Adrenal gland (tissue), 12 donors: Measurements from ENCODE around the gene FXR2. TPM values are rescaled to one million over a fixed set of nuclear protein-coding genes. Genes with fewer than 3 reads are reported as not detected.
A peak's percentile ranks its signal among the peaks of the same experiment; 100 is the strongest.
"Not testable (repeated sequence)": the region's sequence is repeated elsewhere in the genome, so short reads cannot be mapped to it uniquely, and the experiment has no call there.

Experiments used
- DNase-seq, 7 donors: peaks; one replicate each; pipeline ENCODE4 v3.0.0-alpha.2; 2019 to 2020
- H3K27ac ChIP-seq, 5 donors: fragments of 200-600 bp; sonication (generic) in 4 of 5; 1 replicate in 3 of 5; 2 replicates in 2 of 5; pipeline versions ENCODE4 v1.5.1 to v1.8.0; 2016 to 2020; ENCODE audit warnings: mild to moderate bottlenecking in 1 of 5
- H3K27me3 ChIP-seq: fragments of 200-600 bp; 2 replicates; pipeline ENCODE4 v1.8.0; 2021
- H3K36me3 ChIP-seq, 2 donors: fragments of 200-600 bp; replicated peaks in 1 of 2; 1 replicate in 1 of 2; 2 replicates in 1 of 2; pipeline versions ENCODE4 v1.5.1 to v1.8.0; 2018 to 2022
- H3K4me1 ChIP-seq, 2 donors: fragments of 200-600 bp; replicated peaks in 1 of 2; 1 replicate in 1 of 2; 2 replicates in 1 of 2; pipeline versions ENCODE4 v1.5.1 to v1.8.0; 2018 to 2021
- H3K4me3 ChIP-seq, 4 donors: fragments of 200-600 bp; sonication (generic) in 3 of 4; one replicate each; pipeline ENCODE4 v1.5.1; 2016 to 2018
- H3K9me3 ChIP-seq, 3 donors: fragments of 200-600 bp; sonication (generic) in 1 of 3; replicated peaks in 1 of 3; 1 replicate in 2 of 3; 2 replicates in 1 of 3; pipeline versions ENCODE4 v1.5.1 to v1.8.0; 2016 to 2021
- POLR2A ChIP-seq, 2 donors: fragments of 450-650 bp; IDR thresholded peaks; one replicate each; pipeline ENCODE4 v1.6.1; 2017; ENCODE audit warnings: antibody characterized with exemption in 2 of 2, mild to moderate bottlenecking in 2 of 2, moderate library complexity in 1 of 2
- WGBS, 4 donors: extraction: QIAGEN DNeasy Blood & Tissue Kit in 2 of 4; methylation state at CpG; one replicate each; pipeline versions ENCODE4 v1.1.5 to v1.1.7; 2013 to 2017; 5-methylcytosine and 5-hydroxymethylcytosine counted together
- intact Hi-C, 2 donors: fragments of 100-400 bp; cut with DNase I; formaldehyde crosslinking; loops; one replicate each; pipeline versions ENCODE4 v1.14.1 to v1.15.0; 2022 to 2023
- polyA plus RNA-seq, 3 donors: library from polyadenylated mRNA; stranded (reverse); fragments of 200-250 nt in 2 of 3; fragments of 350-450 nt in 1 of 3; fragmentation: Illumina TruSeq in 1 of 3; extraction: RNeasy Lipid Tissue Mini Kit (QIAGEN cat#74804) in 1 of 3; gene quantifications; one replicate each; pipeline ENCODE4 v1.2.3, GENCODE V29; 2013 to 2014
- total RNA-seq, 9 donors: library from RNA; depleted of rRNA in 4 of 9; stranded (reverse); fragments of >200 nt in 4 of 9; fragments of 120-200 nt in 1 of 9; fragmentation: NEBNext Ultra II Directional in 1 of 9; extraction: Animal tissue kit (Norgen Biotek cat#: 25700) in 1 of 9; gene quantifications; one replicate each; pipeline versions ENCODE4 v1.1.0 to v1.2.4, GENCODE V29; 2013 to 2023
- TF ChIP-seq, protein P1 (sequence below), 6 experiments: fragments of 450-650 bp in 4 of 6; fragments of 200-600 bp in 2 of 6; sonication (generic) in 1 of 6; IDR thresholded peaks; 1 replicate in 5 of 6; 2 replicates in 1 of 6; pipeline versions ENCODE4 v1.5.1 to v1.8.0; 2016 to 2021; ENCODE audit warnings: antibody characterized with exemption in 6 of 6, mild to moderate bottlenecking in 2 of 6, moderate library complexity in 1 of 6
- donor health status: healthy with polysubstance abuse.
- donor health status: Bipolar disorder and iron deficiency.
- donor health status: DM: yes; HTN: yes; CAD: no.
- donor health status: DM: no; HTN: no; CAD: no.
- donor health status: DM: no; HTN: no; CAD: no.
- donor health status: DM: yes; HTN: yes; CAD: no.

FXR2 gene
- total and polyA plus RNA-seq, 12 donors = 35.6 to 73.1 (median 43.9) TPM

DNA sequence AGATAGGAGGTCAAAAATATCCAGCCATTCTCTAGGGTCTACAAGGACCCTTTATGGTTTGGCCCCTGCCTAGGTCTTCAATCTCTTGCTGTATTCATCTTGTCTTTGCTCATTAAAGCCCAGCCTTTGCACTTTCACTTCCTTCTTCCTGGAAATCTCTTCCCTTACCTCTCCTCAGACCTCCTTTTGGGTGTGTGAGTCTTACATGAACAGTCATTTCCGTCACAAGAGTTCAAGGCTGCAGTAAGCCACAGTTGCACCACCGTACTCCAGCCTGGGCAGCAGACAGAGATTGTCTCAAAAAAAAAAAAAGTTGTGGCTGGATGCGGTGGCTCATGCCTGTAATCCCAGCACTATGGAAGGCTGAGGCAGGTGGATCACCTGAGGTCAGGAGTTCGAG, 30.1 kb upstream of the FXR2 start:
- no peaks in the 10 kb centered on the region for H3K9me3 ChIP-seq
- intact Hi-C loops = no loop called here
- H3K4me3 ChIP-seq = no peak overlapping the region
- no peak overlapping the region for H3K27ac ChIP-seq
- WGBS, 4 donors = 44 to 58% (median 52%) methylated on average over 4 of the region's 4 CpGs
- DNase-seq = no peak
- no peaks in the 10 kb centered on the region for H3K27me3 ChIP-seq
- TF ChIP-seq, protein P1, sequence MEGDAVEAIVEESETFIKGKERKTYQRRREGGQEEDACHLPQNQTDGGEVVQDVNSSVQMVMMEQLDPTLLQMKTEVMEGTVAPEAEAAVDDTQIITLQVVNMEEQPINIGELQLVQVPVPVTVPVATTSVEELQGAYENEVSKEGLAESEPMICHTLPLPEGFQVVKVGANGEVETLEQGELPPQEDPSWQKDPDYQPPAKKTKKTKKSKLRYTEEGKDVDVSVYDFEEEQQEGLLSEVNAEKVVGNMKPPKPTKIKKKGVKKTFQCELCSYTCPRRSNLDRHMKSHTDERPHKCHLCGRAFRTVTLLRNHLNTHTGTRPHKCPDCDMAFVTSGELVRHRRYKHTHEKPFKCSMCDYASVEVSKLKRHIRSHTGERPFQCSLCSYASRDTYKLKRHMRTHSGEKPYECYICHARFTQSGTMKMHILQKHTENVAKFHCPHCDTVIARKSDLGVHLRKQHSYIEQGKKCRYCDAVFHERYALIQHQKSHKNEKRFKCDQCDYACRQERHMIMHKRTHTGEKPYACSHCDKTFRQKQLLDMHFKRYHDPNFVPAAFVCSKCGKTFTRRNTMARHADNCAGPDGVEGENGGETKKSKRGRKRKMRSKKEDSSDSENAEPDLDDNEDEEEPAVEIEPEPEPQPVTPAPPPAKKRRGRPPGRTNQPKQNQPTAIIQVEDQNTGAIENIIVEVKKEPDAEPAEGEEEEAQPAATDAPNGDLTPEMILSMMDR (IDR thresholded peaks at IDR 0.05) = no peak
- TF ChIP-seq POLR2A (IDR thresholded peaks at IDR 0.05) = no peak
- no peaks in the 10 kb centered on the region for H3K36me3 ChIP-seq
- no peaks in the 10 kb centered on the region for H3K4me1 ChIP-seq

GRCh38 chr17:7641635-7642034, 26.9 kb upstream of the FXR2 start:
- intact Hi-C loops, H3K36me3 ChIP-seq, H3K4me1 ChIP-seq, H3K27ac ChIP-seq, H3K27me3 ChIP-seq, H3K4me3 ChIP-seq, H3K9me3 ChIP-seq, DNase-seq: not testable (repeated sequence)
- 56 to 77% (median 59%) methylated on average over 4 to 7 of the region's 7 CpGs for WGBS, 4 donors

DNA sequence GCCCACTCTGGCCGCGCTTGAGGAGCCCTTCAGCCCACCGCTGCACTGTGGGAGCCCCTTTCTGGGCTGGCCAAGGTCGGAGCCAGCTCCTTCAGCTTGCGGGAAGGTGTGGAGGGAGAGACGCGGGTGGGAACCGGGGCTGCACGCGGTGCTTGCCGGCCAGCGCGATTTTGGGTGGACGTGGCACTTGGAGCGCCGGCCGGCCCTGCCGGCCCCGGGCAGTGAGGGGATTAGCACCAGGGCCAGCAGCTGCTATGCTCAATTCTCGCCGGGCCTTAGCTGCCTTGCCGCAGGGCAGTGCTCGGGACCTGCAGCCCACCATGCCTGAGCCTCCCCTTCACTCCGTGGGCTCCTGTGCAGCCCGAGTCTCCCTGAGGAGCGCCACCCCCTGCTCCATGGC, 26.1 kb upstream of the FXR2 start:
- Histone ChIP-seq H3K27ac (no peak overlapping the region), H3K4me1 (no peaks in the 10 kb centered on the region), H3K4me3 (no peak overlapping the region), H3K27me3 (no peaks in the 10 kb centered on the region), H3K36me3 (no peaks in the 10 kb centered on the region), H3K9me3 (no peaks in the 10 kb centered on the region)
- no peak for DNase-seq
- 86 to 94% (median 92%) methylated on average over 2 to 26 of the region's 26 CpGs for whole genome bisulfite sequencing, 4 donors
- TF ChIP-seq, protein P1 (IDR thresholded peaks at IDR 0.05) = no peak
- TF ChIP-seq POLR2A (IDR thresholded peaks at IDR 0.05) = no peak
- intact Hi-C loops = no loop called here

GRCh38 chr17:7636163-7636562, 21.5 kb upstream of the FXR2 start:
- no peak overlapping the region for H3K4me3 ChIP-seq
- DNase-seq = no peak
- TF ChIP-seq POLR2A (IDR thresholded peaks at IDR 0.05) = no peak
- TF ChIP-seq, protein P1 (IDR thresholded peaks at IDR 0.05) = no peak
- no peak overlapping the region for H3K27ac ChIP-seq
- H3K9me3 ChIP-seq = no peaks in the 10 kb centered on the region
- H3K27me3 ChIP-seq = no peaks in the 10 kb centered on the region
- 57 to 65% (median 59%) methylated on average over 5 of the region's 5 CpGs for WGBS, 4 donors
- no peaks in the 10 kb centered on the region for H3K4me1 ChIP-seq
- intact Hi-C loops = loop anchor here (10.0 kb wide), 2 partner anchors 49 to 149 kb away; partner anchors contain the start of genes TP53 (in 1 of the 2) and WRAP53 (in 1 of the 2)
- H3K36me3 ChIP-seq = no peaks in the 10 kb centered on the region

- H3K36me3 ChIP-seq = no peaks in the 10 kb centered on the region
- H3K27me3 ChIP-seq = no peaks in the 10 kb centered on the region
- DNase-seq = peak; percentile 64 to 85 (median 81)
- H3K4me1 ChIP-seq = no peaks in the 10 kb centered on the region
- intact Hi-C loops = loop anchor here (5.0 to 10.0 kb wide), 3 partner anchors 50 to 150 kb away; partner anchors contain the start of genes TP53 (in 2 of the 2) and WRAP53 (in 2 of the 2)
- no peak for TF ChIP-seq POLR2A (IDR thresholded peaks at IDR 0.05)
- TF ChIP-seq, protein P1 (IDR thresholded peaks at IDR 0.05) = peak; percentile 19 to 87 (median 68)
- no peaks in the 10 kb centered on the region for H3K9me3 ChIP-seq
- H3K27ac ChIP-seq = no peak overlapping the region
- 19 to 33% (median 25%) methylated on average over 5 of the region's 5 CpGs for WGBS, 4 donors
- H3K4me3 ChIP-seq = no peak overlapping the region
Measured at GRCh38 chr17:7634384-7634783, 19.7 kb upstream of the FXR2 start.
